GM19239 (cell line): ENCODE measurements around the gene CARD14.
"Not testable (repeated sequence)": the region's sequence is repeated elsewhere in the genome, so short reads cannot be mapped to it uniquely, and the experiment has no call there.

Source experiments
- DNase-seq: peaks from one replicate; pipeline ENCODE4 v3.0.0; 2011; ENCODE audit warnings: low spot score; ENCODE audit not compliant: insufficient read length
- FAIRE-seq: peaks from 2 replicates; lab custom pipeline; 2011; peaks lifted over from hg19 to GRCh38; lab: Jason Lieb, UNC

Gene CARD14

GRCh38 chr17:80181431-80181830 is 11.6 kb downstream of the CARD14 start:
- FAIRE-seq (no peak), DNase-seq (no peak)

GRCh38 chr17:80182118-80182844 is 12.5 kb downstream of the CARD14 start:
- DNase-seq (no peak), FAIRE-seq (no peak)

- no peak for DNase-seq
- no peak for FAIRE-seq
These were observed 13.0 kb downstream of the CARD14 start for GRCh38 chr17:80182845-80183223.

- FAIRE-seq (no peak), DNase-seq (no peak)
These were observed 14.0 kb downstream of the CARD14 start for GRCh38 chr17:80183581-80184422.

- DNase-seq = no peak
- FAIRE-seq = no peak
These were observed 14.5 kb downstream of the CARD14 start for GRCh38 chr17:80184423-80184714.

- DNase-seq (no peak), FAIRE-seq (no peak)
These were observed 16.1 kb downstream of the CARD14 start for GRCh38 chr17:80185968-80186367.

GRCh38 chr17:80187090-80187489 is 17.3 kb downstream of the CARD14 start:
- no peak for DNase-seq

GRCh38 chr17:80187515-80187941 is 17.7 kb downstream of the CARD14 start:
- DNase-seq (no peak), FAIRE-seq (no peak)

More at GRCh38 chr17:80187090-80187489, 17.3 kb downstream of the CARD14 start:
- no peak for FAIRE-seq

GRCh38 chr17:80189611-80190010 is 19.8 kb downstream of the CARD14 start:
- FAIRE-seq (no peak), DNase-seq (no peak)

- no peak for FAIRE-seq
- DNase-seq = no peak
These were observed 20.9 kb downstream of the CARD14 start for GRCh38 chr17:80190716-80191115.

- FAIRE-seq = no peak
- no peak for DNase-seq
These were observed 21.4 kb downstream of the CARD14 start for GRCh38 chr17:80191192-80191591.

- no peak for DNase-seq
- FAIRE-seq = no peak
These were observed 22.2 kb downstream of the CARD14 start for GRCh38 chr17:80191865-80192661.

GRCh38 chr17:80195141-80195540 is 25.3 kb downstream of the CARD14 start:
- FAIRE-seq (no peak), DNase-seq (no peak)

- DNase-seq = peak; percentile 44
- FAIRE-seq = peak; percentile 33
These were observed 26.1 kb downstream of the CARD14 start for GRCh38 chr17:80195671-80196529.

GRCh38 chr17:80196652-80197051 is 26.8 kb downstream of the CARD14 start:
- DNase-seq = no peak
- no peak for FAIRE-seq

GRCh38 chr17:80198144-80198661 is 28.4 kb downstream of the CARD14 start:
- DNase-seq = no peak
- FAIRE-seq = no peak

GRCh38 chr17:80199295-80199694 is 29.5 kb downstream of the CARD14 start:
- FAIRE-seq, DNase-seq: not testable (repeated sequence)

- FAIRE-seq (no peak), DNase-seq (no peak)
These were observed 31.6 kb downstream of the CARD14 start for GRCh38 chr17:80201446-80201845.

GRCh38 chr17:80202197-80202596 is 32.4 kb downstream of the CARD14 start:
- DNase-seq (no peak), FAIRE-seq (no peak)
